HEK293T (cell line): ENCODE measurements around the gene MAP2K1.

ENCODE experiments used
- CTCF ChIA-PET: fragments of 350-600 bp; formaldehyde crosslinking; extraction: SDS; loops from one replicate; lab custom pipeline; 2021; ENCODE audit warnings: antibody characterized with exemption, inconsistent platforms; lab: Yijun Ruan, JAX
- POLR2A ChIA-PET: fragments of 350-600 bp; formaldehyde crosslinking; extraction: SDS; loops from one replicate; lab custom pipeline; 2020; ENCODE audit warnings: antibody characterized with exemption, inconsistent platforms; lab: Yijun Ruan, JAX
- DNase-seq: peaks from one replicate; pipeline ENCODE4 v3.0.0; 2012; ENCODE audit warnings: mixed read lengths; ENCODE audit errors: extremely low spot score
- ARNT ChIP-seq: fragments of 450-650 bp; IDR thresholded peaks from 2 replicates; pipeline ENCODE4 v1.6.1; 2017; ENCODE audit warnings: mild to moderate bottlenecking
- BHLHE40 ChIP-seq: fragments of 450-650 bp; IDR thresholded peaks from 2 replicates; pipeline ENCODE4 v1.6.1; 2016; ENCODE audit warnings: mild to moderate bottlenecking, moderate library complexity, borderline replicate concordance
- CTBP1 ChIP-seq: fragments of 450-650 bp; IDR thresholded peaks from 2 replicates; pipeline ENCODE4 v1.6.1; 2016; ENCODE audit warnings: borderline replicate concordance
- ELF4 ChIP-seq: fragments of 450-650 bp; IDR thresholded peaks from 2 replicates; pipeline ENCODE4 v1.6.1; 2017; ENCODE audit warnings: antibody characterized with exemption
- FOXA1 ChIP-seq: fragments of 450-650 bp; IDR thresholded peaks from 2 replicates; pipeline ENCODE4 v1.6.1; 2016; ENCODE audit warnings: mild to moderate bottlenecking
- FOXK2 ChIP-seq: fragments of 450-650 bp; IDR thresholded peaks from 2 replicates; pipeline ENCODE4 v1.6.1; 2016; ENCODE audit warnings: mild to moderate bottlenecking
- FOXM1 ChIP-seq: fragments of 450-650 bp; IDR thresholded peaks from 2 replicates; pipeline ENCODE4 v1.6.1; 2017; ENCODE audit warnings: mild to moderate bottlenecking, borderline replicate concordance
- HDGF ChIP-seq: fragments of 450-650 bp; IDR thresholded peaks from 2 replicates; pipeline ENCODE4 v1.6.1; 2017; ENCODE audit warnings: antibody characterized with exemption, borderline replicate concordance
- L3MBTL2 ChIP-seq: fragments of 450-650 bp; conservative IDR thresholded peaks from 2 replicates; pipeline ENCODE4 v1.6.1; 2016; ENCODE audit warnings: mild to moderate bottlenecking
- LEF1 ChIP-seq: fragments of 450-650 bp; IDR thresholded peaks from 2 replicates; pipeline ENCODE4 v1.6.1; 2017; ENCODE audit warnings: mild to moderate bottlenecking, borderline replicate concordance
- NFRKB ChIP-seq: fragments of 450-650 bp; IDR thresholded peaks from 2 replicates; pipeline ENCODE4 v1.6.1; 2016; ENCODE audit warnings: mild to moderate bottlenecking, moderate library complexity
- SP1 ChIP-seq: fragments of 450-650 bp; IDR thresholded peaks from 2 replicates; pipeline ENCODE4 v1.6.1; 2017
- SUZ12 ChIP-seq: fragments of 450-650 bp; IDR thresholded peaks from 2 replicates; pipeline ENCODE4 v1.6.1; 2016; ENCODE audit warnings: mild to moderate bottlenecking
- TARDBP ChIP-seq: fragments of 450-650 bp; IDR thresholded peaks from 2 replicates; pipeline ENCODE4 v1.6.1; 2016
- ZNF384 ChIP-seq: fragments of 450-650 bp; IDR thresholded peaks from 2 replicates; pipeline ENCODE4 v1.6.1; 2016
- TF ChIP-seq, protein P1 (sequence below): fragments of 450-650 bp; IDR thresholded peaks from 2 replicates; pipeline ENCODE4 v1.6.1; 2016

MAP2K1 gene

DNA sequence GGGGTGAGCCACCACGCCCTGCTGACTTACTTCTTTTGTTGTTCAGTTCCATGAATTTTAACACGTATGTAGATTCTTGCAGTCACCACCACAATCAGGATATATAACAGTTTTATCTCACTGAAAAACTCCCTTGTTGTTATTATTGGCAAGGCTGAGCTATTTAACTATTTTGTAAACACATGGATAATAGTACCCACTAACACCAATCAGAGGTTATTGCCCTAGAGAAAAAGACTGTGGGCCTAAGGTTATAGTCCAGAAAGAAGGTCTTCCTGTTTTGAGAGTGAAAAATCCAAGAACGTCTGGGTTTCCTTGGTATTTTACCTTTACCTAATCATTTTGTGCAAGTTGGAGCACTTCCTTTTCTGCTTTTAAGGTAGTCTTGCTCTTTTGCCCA is 127.9 kb downstream of the MAP2K1 start:
- TF ChIP-seq NFRKB (no peak), HDGF (no peak), TARDBP (no peak), FOXM1 (no peak), ELF4 (no peak), ARNT (no peak), CTBP1 (no peak), SUZ12 (no peak), L3MBTL2 (no peak), FOXA1 (no peak), ZNF384 (no peak), BHLHE40 (no peak), SP1 (no peak), FOXK2 (no peak), LEF1 (no peak)
- TF ChIP-seq, protein P1, sequence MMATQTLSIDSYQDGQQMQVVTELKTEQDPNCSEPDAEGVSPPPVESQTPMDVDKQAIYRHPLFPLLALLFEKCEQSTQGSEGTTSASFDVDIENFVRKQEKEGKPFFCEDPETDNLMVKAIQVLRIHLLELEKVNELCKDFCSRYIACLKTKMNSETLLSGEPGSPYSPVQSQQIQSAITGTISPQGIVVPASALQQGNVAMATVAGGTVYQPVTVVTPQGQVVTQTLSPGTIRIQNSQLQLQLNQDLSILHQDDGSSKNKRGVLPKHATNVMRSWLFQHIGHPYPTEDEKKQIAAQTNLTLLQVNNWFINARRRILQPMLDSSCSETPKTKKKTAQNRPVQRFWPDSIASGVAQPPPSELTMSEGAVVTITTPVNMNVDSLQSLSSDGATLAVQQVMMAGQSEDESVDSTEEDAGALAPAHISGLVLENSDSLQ: no peak
- ChIA-PET POLR2A (no interaction called here), CTCF (no interaction called here)
- DNase-seq: no peak

DNA sequence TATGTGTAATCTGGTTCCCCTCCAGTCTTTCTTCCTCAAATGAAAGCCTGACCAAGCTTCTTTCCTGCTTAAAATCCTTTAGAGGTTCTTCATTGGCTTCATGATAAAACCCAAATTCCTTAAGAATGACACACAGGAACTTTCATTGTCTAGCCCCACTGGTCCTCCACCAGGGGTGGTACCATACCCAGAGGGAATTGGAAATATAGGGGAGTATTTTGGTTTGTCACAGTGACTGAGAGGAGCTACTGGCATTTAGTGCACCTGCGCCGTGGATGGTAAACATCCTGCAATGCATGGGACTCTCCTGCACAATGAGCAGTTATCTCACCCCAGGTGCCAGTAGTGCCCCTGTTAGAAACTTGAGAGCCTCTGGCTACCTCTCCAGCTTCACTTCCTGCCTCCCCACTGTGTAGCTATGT is 129.2 kb downstream of the MAP2K1 start:
- CTCF ChIA-PET: no interaction called here
- DNase-seq: no peak
- POLR2A ChIA-PET: interaction anchor here (0.7 to 1.5 kb wide), 3 partner anchors 10 to 1211 kb away, joined by 3 to 10 read pairs (median 3); partner anchors contain the start of genes RNU5B-1, RPL4 and ZWILCH
- TF ChIP-seq LEF1 (no peak), ZNF384 (no peak), NFRKB (no peak), FOXA1 (no peak), SP1 (no peak), FOXK2 (no peak), CTBP1 (no peak), ARNT (no peak), FOXM1 (no peak), SUZ12 (no peak)
- TF ChIP-seq, protein P1: no peak

DNA sequence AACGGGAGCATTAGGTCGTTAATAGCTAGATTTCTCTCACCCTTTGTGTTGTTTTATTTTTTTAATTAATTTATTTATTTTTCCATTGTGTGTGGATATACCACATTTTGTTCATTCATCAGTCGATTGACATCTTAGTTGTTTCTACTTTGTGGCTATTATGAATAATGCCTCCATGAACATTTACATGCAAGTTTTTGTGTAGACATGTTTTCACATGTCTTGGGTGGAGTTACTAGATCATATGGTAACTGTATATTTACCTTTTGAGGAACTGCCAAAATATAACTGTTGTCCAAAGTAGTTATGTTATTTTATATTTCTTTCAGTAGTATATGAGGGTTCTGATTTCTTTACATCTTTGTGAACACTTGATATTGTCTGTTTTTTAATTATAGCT is 137.2 kb downstream of the MAP2K1 start:
- ChIA-PET POLR2A (no interaction called here), CTCF (no interaction called here)
- no peak for TF ChIP-seq FOXA1
- no peak for DNase-seq

DNA sequence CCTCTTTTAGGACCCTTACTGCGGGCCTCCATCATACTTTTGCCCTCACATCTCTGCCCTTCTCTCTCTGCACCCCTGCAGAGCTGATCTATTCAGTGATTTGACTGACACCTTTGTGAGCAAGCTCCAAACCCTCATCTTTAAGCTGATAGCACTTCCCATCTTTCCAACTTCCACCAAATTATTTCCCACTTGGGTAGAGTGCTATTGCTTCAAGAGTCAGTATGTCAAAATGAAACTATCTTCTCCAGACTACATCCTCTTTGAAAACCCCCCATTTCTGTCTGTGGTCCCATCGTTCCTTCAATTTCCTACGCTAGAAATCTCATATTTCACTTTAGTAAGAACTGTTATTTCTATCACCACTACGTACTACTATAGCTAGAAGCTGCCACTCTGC is 138.1 kb downstream of the MAP2K1 start:
- CTCF ChIA-PET: no interaction called here
- POLR2A ChIA-PET: no interaction called here
- DNase-seq: no peak
- TF ChIP-seq LEF1 (no peak), SP1 (no peak), L3MBTL2 (no peak), HDGF (no peak), ARNT (no peak), FOXM1 (no peak), NFRKB (no peak), FOXA1 (no peak), ELF4 (no peak), CTBP1 (no peak), SUZ12 (no peak), ZNF384 (no peak)
- TF ChIP-seq, protein P1: no peak

DNA sequence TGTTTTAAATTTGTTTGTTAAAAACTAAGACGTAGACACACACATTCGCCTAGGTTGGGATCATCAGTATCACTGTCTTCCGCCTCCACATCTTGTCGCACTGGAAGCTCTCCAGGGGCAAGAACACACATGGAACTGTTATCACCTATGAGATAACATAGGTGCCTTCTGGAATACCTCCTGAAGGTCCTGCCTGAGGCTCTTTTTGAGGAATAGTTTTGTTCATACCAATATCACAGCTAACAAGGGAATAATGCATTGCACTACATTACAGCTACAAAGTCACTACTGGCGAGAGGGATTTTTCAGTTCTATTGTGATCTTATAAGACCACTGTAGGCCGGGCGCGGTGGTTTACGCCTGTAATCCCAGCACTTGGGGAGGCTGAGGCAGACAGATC is 148.3 kb downstream of the MAP2K1 start:
- no peak for TF ChIP-seq FOXM1
- no peak for TF ChIP-seq CTBP1
- no peak for TF ChIP-seq ELF4
- TF ChIP-seq ARNT: no peak
- no peak for TF ChIP-seq ZNF384
- TF ChIP-seq, protein P1: no peak
- TF ChIP-seq FOXA1: no peak
- no peak for TF ChIP-seq SP1
- TF ChIP-seq FOXK2: no peak
- no peak for TF ChIP-seq NFRKB
- no peak for TF ChIP-seq TARDBP
- TF ChIP-seq LEF1: no peak
- no peak for TF ChIP-seq BHLHE40
- TF ChIP-seq HDGF: no peak
- no peak for TF ChIP-seq L3MBTL2
- TF ChIP-seq SUZ12: no peak
- POLR2A ChIA-PET: interaction anchor here (0.7 kb wide), 1 partner anchor 37 kb away, joined by 3 read pairs; no protein-coding TSS in a partner anchor
- no peak for DNase-seq
- CTCF ChIA-PET: interaction anchor here (0.7 kb wide), 1 partner anchor 373 kb away, joined by 3 read pairs; no protein-coding TSS in a partner anchor
